ENCODE measurements around the gene ZNF319. TPM values are rescaled to one million over a fixed set of nuclear protein-coding genes. Genes with fewer than 3 reads are reported as not detected.

The ZNF319 gene
- total RNA-seq, result 2.3 and 6.4 TPM in 2 replicates

DNA sequence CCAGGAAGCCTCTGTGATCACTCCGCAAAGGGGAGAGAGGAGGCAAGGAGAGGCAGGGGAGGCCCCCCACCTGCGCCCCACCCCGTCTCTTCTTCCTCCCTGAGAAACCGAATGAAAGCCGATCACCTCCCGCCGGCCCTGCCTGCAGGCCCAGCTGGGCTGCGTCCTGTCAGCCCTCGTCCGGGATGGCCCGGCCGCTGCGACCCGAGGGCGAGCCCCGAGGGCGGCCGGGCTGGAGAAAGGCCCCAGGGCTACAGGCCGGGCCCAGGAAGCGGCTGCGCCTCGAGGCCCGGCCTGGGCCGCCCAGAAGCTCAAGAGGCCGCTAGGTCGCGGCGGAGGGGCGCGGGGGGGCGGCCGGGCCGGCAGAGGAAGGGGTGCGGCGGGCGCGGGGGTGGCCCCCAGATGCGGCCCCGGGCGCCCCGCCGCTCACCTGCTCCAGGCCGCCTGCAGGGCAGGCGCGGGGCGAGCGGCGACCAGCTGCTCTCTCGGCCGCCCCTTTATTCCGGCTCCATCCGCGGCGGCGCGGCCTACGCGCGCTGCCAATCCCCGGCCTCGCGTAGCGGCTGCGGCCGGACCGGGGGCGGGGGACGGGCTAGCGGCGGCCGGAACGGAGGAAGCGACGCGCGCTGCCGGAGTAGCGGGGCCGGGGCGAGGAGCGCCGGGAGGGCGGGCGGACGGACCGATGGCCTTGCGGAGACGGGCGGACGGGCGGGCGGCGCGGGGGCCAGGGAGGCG, at the start of gene ZNF319:
Gene ZNF319, minus strand, starts transcription at position 702 of the 735 bp plus-strand sequence. CDS start 2,407 bp downstream, outside the sequence.

GRCh38 chr16:58025351-58026138, 25.1 kb upstream of the ZNF319 start, which contains the start of gene MMP15:
TSS of gene MMP15 (plus strand) at chr16:58025754. CDS start at chr16:58026351, 597 bp downstream.

DNA sequence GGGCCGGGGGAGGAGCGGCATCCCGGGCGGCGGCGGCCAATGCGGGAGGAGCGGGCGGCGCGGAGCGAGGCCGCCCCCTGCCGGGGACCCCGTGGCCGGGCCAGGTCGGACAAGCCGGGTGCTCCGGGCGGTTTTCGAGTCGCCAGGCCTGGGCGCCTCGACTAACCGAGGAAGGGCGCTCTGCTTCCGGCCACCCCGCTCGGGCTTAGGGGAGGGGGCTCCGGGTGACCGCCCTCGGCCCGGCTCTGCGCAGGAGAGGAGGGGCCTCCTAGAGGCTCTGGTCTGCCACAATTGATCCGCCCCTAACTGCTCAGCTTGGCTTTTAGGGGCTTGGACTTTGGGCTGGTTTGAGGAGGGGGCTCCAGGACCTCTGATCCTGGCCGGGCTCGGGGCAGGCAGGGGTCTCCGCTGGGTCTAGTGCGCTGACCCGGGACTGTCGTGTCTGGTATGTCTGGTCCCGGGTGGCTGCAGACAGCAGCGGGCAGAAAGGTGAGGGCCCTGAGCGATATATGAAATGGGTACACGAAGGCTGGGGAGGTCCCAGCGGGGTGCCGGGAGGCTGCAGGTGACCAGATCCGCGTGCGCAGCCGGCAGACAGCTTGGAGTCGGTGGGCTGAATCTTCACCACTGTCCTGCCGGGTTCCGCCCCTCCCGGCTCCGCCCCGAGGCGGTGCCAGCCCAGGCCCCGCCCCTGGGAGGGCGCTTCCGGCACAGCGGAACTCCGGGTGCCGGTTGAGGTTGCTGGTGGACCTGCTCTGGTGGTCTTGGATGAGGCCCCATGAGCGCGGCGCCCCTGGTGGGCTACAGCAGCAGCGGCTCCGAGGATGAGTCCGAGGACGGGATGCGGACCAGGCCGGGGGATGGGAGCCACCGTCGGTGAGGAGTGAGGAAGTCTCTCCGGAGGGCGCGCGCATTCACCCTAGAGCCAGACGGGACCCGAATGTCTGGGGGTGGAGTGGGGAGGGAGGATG, 519 bp upstream of the ZNF319 start, which contains the start of gene USB1:
Gene USB1, plus strand, starts transcription at position 702 of the 971 bp plus-strand sequence. Its CDS starts 77 bp downstream, at position 779.

DNA sequence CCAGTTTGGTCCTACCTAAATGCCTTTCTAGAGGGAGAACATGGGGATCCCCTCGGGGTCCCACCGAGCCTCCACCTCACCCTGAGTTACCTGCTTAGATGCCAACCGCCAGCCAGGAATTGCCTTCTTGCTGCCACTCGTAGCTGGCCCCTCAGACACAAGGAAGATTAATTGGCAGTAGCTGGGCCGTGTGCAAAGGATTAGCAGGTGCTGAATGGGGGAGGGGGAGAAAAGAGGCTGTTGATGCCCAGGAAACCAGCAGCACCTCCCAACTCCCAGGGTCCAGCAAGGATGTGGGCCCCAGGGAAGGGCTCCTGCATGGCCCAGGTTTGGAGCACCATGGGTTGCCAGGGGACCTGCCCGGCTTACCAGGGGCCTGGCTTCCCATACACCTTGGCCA, 29.5 kb downstream of the ZNF319 start, which contains the start of gene CNGB1:
Gene CNGB1, minus strand, starts transcription at position 159 of the 400 bp plus-strand sequence. CDS start 3,842 bp downstream, outside the sequence.

Other genes starting within 250 kb of the ZNF319 start
- 37.9 and 76.0 TPM in 2 replicates for gene KIFC3, start 198.2 kb downstream of the ZNF319 start, total RNA-seq
- gene CNGB1, start 29.5 kb downstream of the ZNF319 start, total RNA-seq, result not detected in 2 replicates
- 17.3 and 68.9 TPM in 2 replicates for gene USB1, start 735 bp upstream of the ZNF319 start, total RNA-seq
- 17.9 and 19.9 TPM in 2 replicates for gene MMP15, start 25.1 kb upstream of the ZNF319 start, total RNA-seq
- gene CFAP20, start 128.7 kb upstream of the ZNF319 start, total RNA-seq, result 40.6 and 58.8 TPM in 2 replicates
- gene CSNK2A2, start 197.4 kb upstream of the ZNF319 start, total RNA-seq, result 39.2 and 70.7 TPM in 2 replicates